ENCODE measurements around the gene DOC2B. TPM values are rescaled to one million over a fixed set of nuclear protein-coding genes. Genes with fewer than 3 reads are reported as not detected.

The DOC2B gene
- total and polyA plus RNA-seq, 2 of the 13 experiments (the other 11 are each of a cell fraction or from before 2014, with no cell fraction given): 0.09 to 0.22 TPM

- TF ChIP-seq SRF (IDR thresholded peaks at IDR 0.05; ENCODE audit: low read depth, low read length) (no peak), RARA (CRISPR knock-in tag; IDR thresholded peaks at IDR 0.05) (no peak), WIZ (CRISPR knock-in tag; IDR thresholded peaks at IDR 0.05) (no peak), PAF1 (CRISPR knock-in tag; IDR thresholded peaks at IDR 0.05) (no peak), ZNF574 (CRISPR knock-in tag; IDR thresholded peaks at IDR 0.05) (no peak), NFKBIZ (CRISPR knock-in tag; IDR thresholded peaks at IDR 0.05) (no peak), HOMEZ (CRISPR knock-in tag; IDR thresholded peaks at IDR 0.05; ENCODE audit: low read depth) (no peak), ZSCAN30 (CRISPR knock-in tag; IDR thresholded peaks at IDR 0.05) (no peak), TFE3 (CRISPR knock-in tag; IDR thresholded peaks at IDR 0.05) (no peak), ZNF615 (CRISPR knock-in tag; IDR thresholded peaks at IDR 0.05; ENCODE audit: borderline replicate concordance) (no peak), POGZ (CRISPR knock-in tag; IDR thresholded peaks at IDR 0.05) (no peak), TCF7 (IDR thresholded peaks at IDR 0.05; ENCODE audit: low read depth) (no peak), HIC2 (CRISPR knock-in tag; IDR thresholded peaks at IDR 0.05; ENCODE audit: low read depth) (no peak), KLF9 (CRISPR knock-in tag; IDR thresholded peaks at IDR 0.05; ENCODE audit: low read depth) (no peak), FOXA1 (IDR thresholded peaks at IDR 0.05) (no peak), FOXA1 (CRISPR knock-in tag; IDR thresholded peaks at IDR 0.05) (no peak), ZKSCAN5 (CRISPR knock-in tag; IDR thresholded peaks at IDR 0.05) (no peak)
- 93% methylated on average over 22 of the region's 24 CpGs for WGBS (ENCODE audit: low lambda C conversion rate)
- no peaks in the 10 kb centered on the region for H3K4me1 ChIP-seq (ENCODE audit: insufficient read depth, low read length)
- H3K9me3 ChIP-seq (ENCODE audit: low read length): no peaks in the 10 kb centered on the region
- in situ Hi-C loops (cut with HindIII; ENCODE audit: extremely low pct_ligation_motif_present, low pct_unique_long_range_greater_than_20kb): no loop called here
- no peak overlapping the region for H3K9ac ChIP-seq (ENCODE audit: insufficient read depth, low read depth, low read length)
- no peaks in the 10 kb centered on the region for H3K79me2 ChIP-seq (ENCODE audit: insufficient read depth, low read length)
- H3K4me3 ChIP-seq (replicated peaks in 1 of 3; ENCODE audit: insufficient read depth in 1 of 3, low read depth in 2 of 3, low read length in 3 of 3): no peak overlapping the region
- no peaks in the 10 kb centered on the region for H3K27me3 ChIP-seq (ENCODE audit: control insufficient read depth in 1 of 2, insufficient read depth in 2 of 2, low read length in 2 of 2)
- FAIRE-seq: no peak
- POLR2A ChIA-PET: no interaction called here
- no peak for ATAC-seq
- H3K27ac ChIP-seq (ENCODE audit: extremely low read length, insufficient read depth, low read length): no peak overlapping the region
- intact Hi-C loops (cut with micrococcal nuclease; ENCODE audit: unreplicated experiment): no loop called here
- no peak for DNase-seq (ENCODE audit: low spot score)
- H2AFZ ChIP-seq (ENCODE audit: low read length): no peak overlapping the region
- no peaks in the 10 kb centered on the region; the same call in 1 of the 2 replicates for H4K20me1 ChIP-seq (ENCODE audit: insufficient read depth, low read length)
- CTCF ChIA-PET (ENCODE audit: low intra/inter-chr PET ratio, low total read pairs): no interaction called here
- no TSS peak for BruUV-seq (replicated peaks)
- H3K36me3 ChIP-seq (replicated peaks in 1 of 2; ENCODE audit: control insufficient read depth in 1 of 2, insufficient read depth in 2 of 2, low read length in 2 of 2): no peaks in the 10 kb centered on the region
- H3K4me2 ChIP-seq (ENCODE audit: low read depth, low read length): no peak overlapping the region
These were observed 44.9 kb upstream of the DOC2B start for GRCh38 chr17:226108-227077.

Data from HepG2 (cell line).